ENCODE data around the gene PARD3B.

GRCh38 chr2:205593891-205594290, 1048.6 kb downstream of the PARD3B start:
- TF ChIP-seq CTCF (IDR thresholded peaks at IDR 0.05) = no peak
- TF ChIP-seq POLR2A (IDR thresholded peaks at IDR 0.05) = no peak

Data from prostate gland (tissue), 2 donors.